Skeletal muscle satellite cell (primary cell): ENCODE data around the gene BICRAL.
A peak's percentile ranks its signal among the peaks of the same experiment; 100 is the strongest.
"Not testable (repeated sequence)": the region's sequence is repeated elsewhere in the genome, so short reads cannot be mapped to it uniquely, and the experiment has no call there.

ENCODE experiments used
- H3K27me3 ChIP-seq: 2 replicates; pipeline ENCODE4 v1.7.0; 2013; ENCODE audit warnings: low read length; ENCODE audit not compliant: control insufficient read depth, insufficient read depth
- H3K36me3 ChIP-seq: 2 replicates; pipeline ENCODE4 v1.7.0; 2013; ENCODE audit warnings: mild to moderate bottlenecking, control low read depth, low read length; ENCODE audit not compliant: insufficient read depth
- H3K4me1 ChIP-seq: 2 replicates; pipeline ENCODE4 v1.7.0; 2013; ENCODE audit warnings: low read length; ENCODE audit not compliant: control insufficient read depth, insufficient read depth
- H3K4me2 ChIP-seq: 2 replicates; pipeline ENCODE4 v1.7.0; 2013; ENCODE audit warnings: mild to moderate bottlenecking, low read length
- H3K4me3 ChIP-seq: 2 replicates; pipeline ENCODE4 v1.7.0; 2013; ENCODE audit warnings: low read length
- H3K9ac ChIP-seq: 2 replicates; pipeline ENCODE4 v1.7.0; 2013; ENCODE audit warnings: mild to moderate bottlenecking, low read depth, low read length, moderate library complexity
- H3K9me3 ChIP-seq: replicated peaks from 2 replicates; pipeline ENCODE4 v1.7.0; 2013; ENCODE audit warnings: mild to moderate bottlenecking, control low read depth, low read length

BICRAL gene

GRCh38 chr6:42888201-42888600 is 106.3 kb downstream of the BICRAL start:
- peaks cover 14% of the 10 kb centered on the region for H3K4me1 ChIP-seq
- H3K36me3 ChIP-seq, result peaks cover 28% of the 10 kb centered on the region
- not testable (repeated sequence) for H3K9ac ChIP-seq

GRCh38 chr6:42889815-42890214 is 108.0 kb downstream of the BICRAL start:
- H3K36me3 ChIP-seq, result peaks cover 12% of the 10 kb centered on the region
- peak overlapping the region; percentile 96 for H3K9ac ChIP-seq
- peak overlapping the region; percentile 91 for H3K4me2 ChIP-seq
- peaks cover 14% of the 10 kb centered on the region for H3K4me1 ChIP-seq
- H3K4me3 ChIP-seq, result peak overlapping the region; percentile 89
- H3K27me3 ChIP-seq, result no peaks in the 10 kb centered on the region
- no peaks in the 10 kb centered on the region for H3K9me3 ChIP-seq

More at GRCh38 chr6:42888201-42888600, 106.3 kb downstream of the BICRAL start:
- not testable (repeated sequence) for H3K4me2 ChIP-seq, H3K4me3 ChIP-seq, H3K9me3 ChIP-seq, H3K27me3 ChIP-seq

- Histone ChIP-seq H3K9me3 (no peaks in the 10 kb centered on the region), H3K27me3 (no peaks in the 10 kb centered on the region), H3K4me3 (peak overlapping the region; percentile 89), H3K4me1 (peaks cover 14% of the 10 kb centered on the region), H3K36me3 (peaks cover 6% of the 10 kb centered on the region), H3K4me2 (peak overlapping the region; percentile 91), H3K9ac (peak overlapping the region; percentile 96)
Measured at GRCh38 chr6:42890311-42891198, 108.7 kb downstream of the BICRAL start.

- Histone ChIP-seq H3K4me1 (peaks cover 14% of the 10 kb centered on the region), H3K4me3 (peak overlapping the region; percentile 89), H3K9ac (peak overlapping the region; percentile 96), H3K27me3 (no peaks in the 10 kb centered on the region), H3K4me2 (peak overlapping the region; percentile 91), H3K9me3 (no peaks in the 10 kb centered on the region), H3K36me3 (no peaks in the 10 kb centered on the region)
Measured at GRCh38 chr6:42891199-42891722, 109.4 kb downstream of the BICRAL start.

- not testable (repeated sequence) for H3K9ac ChIP-seq, H3K27me3 ChIP-seq, H3K36me3 ChIP-seq, H3K4me3 ChIP-seq, H3K9me3 ChIP-seq, H3K4me2 ChIP-seq
- peaks cover 17% of the 10 kb centered on the region for H3K4me1 ChIP-seq
Measured at GRCh38 chr6:42894041-42894828, 112.4 kb downstream of the BICRAL start.

- Histone ChIP-seq H3K9me3 (no peaks in the 10 kb centered on the region), H3K4me1 (peaks cover 14% of the 10 kb centered on the region), H3K27me3 (no peaks in the 10 kb centered on the region), H3K36me3 (no peaks in the 10 kb centered on the region), H3K4me2 (no peak overlapping the region), H3K9ac (no peak overlapping the region), H3K4me3 (no peak overlapping the region)
Measured at GRCh38 chr6:42896178-42896719, 114.4 kb downstream of the BICRAL start.

- Histone ChIP-seq H3K27me3 (no peaks in the 10 kb centered on the region), H3K4me1 (peaks cover 12% of the 10 kb centered on the region), H3K4me2 (peak overlapping the region; percentile 54), H3K36me3 (no peaks in the 10 kb centered on the region), H3K9me3 (no peaks in the 10 kb centered on the region), H3K9ac (no peak overlapping the region), H3K4me3 (no peak overlapping the region)
Measured at GRCh38 chr6:42898891-42899361, 117.1 kb downstream of the BICRAL start.

- Histone ChIP-seq H3K36me3 (no peaks in the 10 kb centered on the region), H3K4me2 (peak overlapping the region; percentile 35), H3K9me3 (no peaks in the 10 kb centered on the region), H3K4me3 (no peak overlapping the region), H3K9ac (no peak overlapping the region), H3K4me1 (peaks cover 12% of the 10 kb centered on the region), H3K27me3 (no peaks in the 10 kb centered on the region)
Measured at GRCh38 chr6:42899871-42900270, 118.0 kb downstream of the BICRAL start.

GRCh38 chr6:42901538-42901957 is 119.7 kb downstream of the BICRAL start:
- Histone ChIP-seq H3K27me3 (no peaks in the 10 kb centered on the region), H3K36me3 (no peaks in the 10 kb centered on the region), H3K9me3 (no peaks in the 10 kb centered on the region), H3K4me1 (peaks cover 12% of the 10 kb centered on the region), H3K4me2 (peak overlapping the region; percentile 58), H3K4me3 (no peak overlapping the region), H3K9ac (no peak overlapping the region)

- not testable (repeated sequence) for H3K4me3 ChIP-seq, H3K36me3 ChIP-seq, H3K27me3 ChIP-seq, H3K4me2 ChIP-seq, H3K9ac ChIP-seq, H3K9me3 ChIP-seq
- H3K4me1 ChIP-seq, result peaks cover 15% of the 10 kb centered on the region
Measured at GRCh38 chr6:42902429-42903263, 120.8 kb downstream of the BICRAL start.
